ENCODE results near the gene COX10.

Gene COX10

DNA sequence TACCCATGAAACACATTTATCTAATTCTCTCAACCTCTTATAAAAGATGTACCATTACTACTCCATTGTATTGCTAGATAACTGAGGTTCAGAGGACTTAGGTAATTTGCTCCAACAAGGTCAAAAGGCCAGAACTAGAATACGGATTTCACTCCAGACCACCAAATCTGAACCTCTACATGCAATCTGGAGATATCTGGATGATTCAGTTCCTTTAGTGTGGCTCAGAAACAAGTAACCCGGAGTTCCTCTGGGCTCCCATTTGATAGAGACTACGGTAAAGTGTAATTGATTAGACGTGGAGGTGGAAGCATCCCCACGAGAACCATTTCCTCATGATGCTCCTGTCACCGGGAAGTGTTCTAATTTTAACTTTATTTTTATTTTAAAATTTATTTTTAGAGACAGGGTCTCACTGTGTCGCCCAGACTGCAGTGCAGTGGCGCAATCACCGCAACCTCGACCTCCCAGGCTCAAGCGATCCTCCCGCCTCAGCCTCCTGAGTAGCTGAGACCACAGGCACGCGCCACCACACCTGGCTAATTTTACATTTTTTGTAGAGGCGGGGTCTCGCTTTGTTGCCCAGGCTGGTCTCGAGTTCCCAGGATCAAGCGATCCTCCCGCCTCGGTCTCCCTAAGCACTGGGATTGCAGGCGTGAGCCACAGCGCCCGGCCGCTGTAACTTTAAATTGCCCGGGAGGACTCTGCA lies 608 bp upstream of the COX10 start (continued):
- TF ChIP-seq, protein P1, sequence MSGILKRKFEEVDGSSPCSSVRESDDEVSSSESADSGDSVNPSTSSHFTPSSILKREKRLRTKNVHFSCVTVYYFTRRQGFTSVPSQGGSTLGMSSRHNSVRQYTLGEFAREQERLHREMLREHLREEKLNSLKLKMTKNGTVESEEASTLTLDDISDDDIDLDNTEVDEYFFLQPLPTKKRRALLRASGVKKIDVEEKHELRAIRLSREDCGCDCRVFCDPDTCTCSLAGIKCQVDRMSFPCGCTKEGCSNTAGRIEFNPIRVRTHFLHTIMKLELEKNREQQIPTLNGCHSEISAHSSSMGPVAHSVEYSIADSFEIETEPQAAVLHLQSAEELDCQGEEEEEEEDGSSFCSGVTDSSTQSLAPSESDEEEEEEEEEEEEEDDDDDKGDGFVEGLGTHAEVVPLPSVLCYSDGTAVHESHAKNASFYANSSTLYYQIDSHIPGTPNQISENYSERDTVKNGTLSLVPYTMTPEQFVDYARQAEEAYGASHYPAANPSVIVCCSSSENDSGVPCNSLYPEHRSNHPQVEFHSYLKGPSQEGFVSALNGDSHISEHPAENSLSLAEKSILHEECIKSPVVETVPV (CRISPR knock-in tag; IDR thresholded peaks at IDR 0.05) = no peak
- TF ChIP-seq BACH2 (CRISPR knock-in tag; IDR thresholded peaks at IDR 0.05; ENCODE audit: borderline replicate concordance) = no peak
- no peak for TF ChIP-seq ZNF70 (CRISPR knock-in tag; IDR thresholded peaks at IDR 0.05)
- TF ChIP-seq ISL1 (CRISPR knock-in tag; IDR thresholded peaks at IDR 0.05) = no peak

DNA sequence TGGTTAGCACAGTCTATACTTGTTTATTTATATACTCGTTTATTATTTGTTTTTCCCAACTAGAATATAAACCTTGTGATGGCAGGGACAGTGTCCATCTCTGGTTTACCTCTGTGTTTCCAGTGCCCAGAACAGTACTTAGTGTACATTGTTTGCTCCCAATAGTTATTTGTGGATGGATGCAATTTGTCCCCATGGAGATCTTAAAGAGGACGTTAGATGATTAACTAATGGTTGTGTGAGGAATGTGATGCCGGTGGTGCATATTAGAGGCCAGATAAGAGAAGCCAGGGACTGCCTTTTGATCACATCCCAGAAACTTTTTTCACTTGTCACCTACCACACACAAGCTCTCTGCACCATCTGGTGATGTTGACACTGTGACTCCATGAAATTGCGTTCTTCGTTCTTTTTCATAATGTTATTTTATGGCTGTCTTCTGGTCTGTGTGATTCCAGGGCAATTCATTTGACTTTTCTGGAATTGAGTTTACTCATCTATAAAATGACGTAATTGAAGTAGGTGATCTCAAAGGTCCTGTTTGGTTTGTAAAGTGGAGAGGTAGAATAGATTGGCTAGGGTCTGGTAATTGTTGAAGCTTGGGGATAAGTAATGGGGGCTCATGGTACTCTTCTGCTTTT lies 1.2 kb downstream of the COX10 start:
- no peak for TF ChIP-seq ZFP3 (CRISPR knock-in tag; IDR thresholded peaks at IDR 0.05)
- no peak for TF ChIP-seq OSR1 (CRISPR knock-in tag; IDR thresholded peaks at IDR 0.05)
- TF ChIP-seq TCF4 (CRISPR knock-in tag; IDR thresholded peaks at IDR 0.05; ENCODE audit: borderline replicate concordance) = no peak
- no peak for TF ChIP-seq GLIS3 (CRISPR knock-in tag; IDR thresholded peaks at IDR 0.05)
- TF ChIP-seq, protein P2, sequence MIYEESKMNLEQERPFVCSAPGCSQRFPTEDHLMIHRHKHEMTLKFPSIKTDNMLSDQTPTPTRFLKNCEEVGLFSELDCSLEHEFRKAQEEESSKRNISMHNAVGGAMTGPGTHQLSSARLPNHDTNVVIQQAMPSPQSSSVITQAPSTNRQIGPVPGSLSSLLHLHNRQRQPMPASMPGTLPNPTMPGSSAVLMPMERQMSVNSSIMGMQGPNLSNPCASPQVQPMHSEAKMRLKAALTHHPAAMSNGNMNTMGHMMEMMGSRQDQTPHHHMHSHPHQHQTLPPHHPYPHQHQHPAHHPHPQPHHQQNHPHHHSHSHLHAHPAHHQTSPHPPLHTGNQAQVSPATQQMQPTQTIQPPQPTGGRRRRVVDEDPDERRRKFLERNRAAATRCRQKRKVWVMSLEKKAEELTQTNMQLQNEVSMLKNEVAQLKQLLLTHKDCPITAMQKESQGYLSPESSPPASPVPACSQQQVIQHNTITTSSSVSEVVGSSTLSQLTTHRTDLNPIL (CRISPR knock-in tag; IDR thresholded peaks at IDR 0.05; ENCODE audit: low read depth) = no peak
- TF ChIP-seq ZFP30 (CRISPR knock-in tag; IDR thresholded peaks at IDR 0.05) = no peak
- no peak for TF ChIP-seq RARB (CRISPR knock-in tag; IDR thresholded peaks at IDR 0.05)
- no peak for TF ChIP-seq ISL1 (CRISPR knock-in tag; IDR thresholded peaks at IDR 0.05)
- TF ChIP-seq, protein P3, sequence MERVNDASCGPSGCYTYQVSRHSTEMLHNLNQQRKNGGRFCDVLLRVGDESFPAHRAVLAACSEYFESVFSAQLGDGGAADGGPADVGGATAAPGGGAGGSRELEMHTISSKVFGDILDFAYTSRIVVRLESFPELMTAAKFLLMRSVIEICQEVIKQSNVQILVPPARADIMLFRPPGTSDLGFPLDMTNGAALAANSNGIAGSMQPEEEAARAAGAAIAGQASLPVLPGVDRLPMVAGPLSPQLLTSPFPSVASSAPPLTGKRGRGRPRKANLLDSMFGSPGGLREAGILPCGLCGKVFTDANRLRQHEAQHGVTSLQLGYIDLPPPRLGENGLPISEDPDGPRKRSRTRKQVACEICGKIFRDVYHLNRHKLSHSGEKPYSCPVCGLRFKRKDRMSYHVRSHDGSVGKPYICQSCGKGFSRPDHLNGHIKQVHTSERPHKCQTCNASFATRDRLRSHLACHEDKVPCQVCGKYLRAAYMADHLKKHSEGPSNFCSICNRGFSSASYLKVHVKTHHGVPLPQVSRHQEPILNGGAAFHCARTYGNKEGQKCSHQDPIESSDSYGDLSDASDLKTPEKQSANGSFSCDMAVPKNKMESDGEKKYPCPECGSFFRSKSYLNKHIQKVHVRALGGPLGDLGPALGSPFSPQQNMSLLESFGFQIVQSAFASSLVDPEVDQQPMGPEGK (CRISPR knock-in tag; IDR thresholded peaks at IDR 0.05; ENCODE audit: borderline replicate concordance) = no peak
- TF ChIP-seq, protein P4, sequence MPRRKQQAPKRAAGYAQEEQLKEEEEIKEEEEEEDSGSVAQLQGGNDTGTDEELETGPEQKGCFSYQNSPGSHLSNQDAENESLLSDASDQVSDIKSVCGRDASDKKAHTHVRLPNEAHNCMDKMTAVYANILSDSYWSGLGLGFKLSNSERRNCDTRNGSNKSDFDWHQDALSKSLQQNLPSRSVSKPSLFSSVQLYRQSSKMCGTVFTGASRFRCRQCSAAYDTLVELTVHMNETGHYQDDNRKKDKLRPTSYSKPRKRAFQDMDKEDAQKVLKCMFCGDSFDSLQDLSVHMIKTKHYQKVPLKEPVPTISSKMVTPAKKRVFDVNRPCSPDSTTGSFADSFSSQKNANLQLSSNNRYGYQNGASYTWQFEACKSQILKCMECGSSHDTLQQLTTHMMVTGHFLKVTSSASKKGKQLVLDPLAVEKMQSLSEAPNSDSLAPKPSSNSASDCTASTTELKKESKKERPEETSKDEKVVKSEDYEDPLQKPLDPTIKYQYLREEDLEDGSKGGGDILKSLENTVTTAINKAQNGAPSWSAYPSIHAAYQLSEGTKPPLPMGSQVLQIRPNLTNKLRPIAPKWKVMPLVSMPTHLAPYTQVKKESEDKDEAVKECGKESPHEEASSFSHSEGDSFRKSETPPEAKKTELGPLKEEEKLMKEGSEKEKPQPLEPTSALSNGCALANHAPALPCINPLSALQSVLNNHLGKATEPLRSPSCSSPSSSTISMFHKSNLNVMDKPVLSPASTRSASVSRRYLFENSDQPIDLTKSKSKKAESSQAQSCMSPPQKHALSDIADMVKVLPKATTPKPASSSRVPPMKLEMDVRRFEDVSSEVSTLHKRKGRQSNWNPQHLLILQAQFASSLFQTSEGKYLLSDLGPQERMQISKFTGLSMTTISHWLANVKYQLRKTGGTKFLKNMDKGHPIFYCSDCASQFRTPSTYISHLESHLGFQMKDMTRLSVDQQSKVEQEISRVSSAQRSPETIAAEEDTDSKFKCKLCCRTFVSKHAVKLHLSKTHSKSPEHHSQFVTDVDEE (CRISPR knock-in tag; IDR thresholded peaks at IDR 0.05) = no peak
- no peak for TF ChIP-seq ZNF70 (CRISPR knock-in tag; IDR thresholded peaks at IDR 0.05)
- no peak for TF ChIP-seq ARNTL (CRISPR knock-in tag; IDR thresholded peaks at IDR 0.05; ENCODE audit: borderline replicate concordance, low read depth)
- TF ChIP-seq SNAI2 (CRISPR knock-in tag; IDR thresholded peaks at IDR 0.05) = no peak
- TF ChIP-seq ZC3H10 (CRISPR knock-in tag; IDR thresholded peaks at IDR 0.05) = no peak
- ATAC-seq = no peak

DNA sequence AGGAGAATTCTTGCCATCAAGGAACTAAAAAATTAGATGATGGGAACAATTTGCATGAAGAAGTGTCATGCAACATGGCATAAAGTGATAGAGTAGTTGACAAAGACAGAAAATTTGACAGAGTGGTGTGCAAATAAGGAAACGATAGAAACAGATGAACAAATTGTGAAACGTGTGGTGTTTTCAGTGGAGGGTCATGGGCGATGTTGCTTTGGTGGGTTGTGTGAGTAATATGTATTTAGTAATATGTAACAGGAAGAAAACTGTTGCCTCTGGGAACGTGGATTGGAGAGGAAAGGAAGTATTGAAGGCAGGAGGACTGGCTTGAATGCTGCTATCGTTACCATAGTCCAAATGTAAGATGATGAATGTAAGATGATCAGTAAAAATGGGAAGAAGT lies 3.6 kb downstream of the COX10 start:
- TF ChIP-seq ZFP3 (CRISPR knock-in tag; IDR thresholded peaks at IDR 0.05) = no peak
- TF ChIP-seq ZNF70 (CRISPR knock-in tag; IDR thresholded peaks at IDR 0.05) = no peak
- no peak for ATAC-seq

DNA sequence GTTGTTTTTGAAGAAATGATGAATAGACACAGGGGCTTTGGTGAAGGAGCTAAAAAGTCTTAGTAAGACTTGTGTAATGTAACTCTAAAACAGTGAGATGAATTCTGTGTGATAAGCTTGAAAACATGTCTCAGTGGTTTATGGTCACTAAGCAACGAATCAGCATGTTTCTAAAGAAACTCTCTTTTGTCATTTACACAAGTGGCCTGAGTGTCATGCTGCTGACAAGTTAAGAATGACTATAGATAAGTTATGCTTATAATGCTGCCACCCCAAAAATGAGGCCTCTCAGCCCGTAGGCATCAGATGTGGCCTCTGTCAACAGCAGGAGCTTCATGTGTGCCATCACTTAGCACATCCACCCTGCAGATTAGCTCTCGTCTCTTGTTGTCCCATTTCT lies 8.7 kb downstream of the COX10 start:
- no peak for ATAC-seq
- no peak for TF ChIP-seq RARB (CRISPR knock-in tag; IDR thresholded peaks at IDR 0.05)
- TF ChIP-seq, protein P2 (CRISPR knock-in tag; IDR thresholded peaks at IDR 0.05; ENCODE audit: low read depth) = no peak
- no peak for TF ChIP-seq ESRRG (CRISPR knock-in tag; IDR thresholded peaks at IDR 0.05)
- TF ChIP-seq GLIS3 (CRISPR knock-in tag; IDR thresholded peaks at IDR 0.05) = no peak
- TF ChIP-seq ZC3H10 (CRISPR knock-in tag; IDR thresholded peaks at IDR 0.05) = no peak
- TF ChIP-seq ZFP30 (CRISPR knock-in tag; IDR thresholded peaks at IDR 0.05) = no peak
- TF ChIP-seq, protein P4 (CRISPR knock-in tag; IDR thresholded peaks at IDR 0.05) = no peak
- no peak for TF ChIP-seq ZFP3 (CRISPR knock-in tag; IDR thresholded peaks at IDR 0.05)
- TF ChIP-seq, protein P3 (CRISPR knock-in tag; IDR thresholded peaks at IDR 0.05; ENCODE audit: borderline replicate concordance) = no peak
